NOMO-1 (cell line): ENCODE measurements around the gene HS6ST2.

Source experiments
- DNase-seq, 2 experiments: peaks; one replicate each; lab custom pipeline; 2025; ENCODE audit not compliant: unreplicated experiment in 2 of 2; lab: John Stamatoyannopoulos, UW

The HS6ST2 gene

GRCh38 chrX:132692066-132692465 lies 266.4 kb downstream of the HS6ST2 start:
- DNase-seq: peak in 1 of 2 experiments; percentile 5

GRCh38 chrX:132689612-132690563 lies 268.5 kb downstream of the HS6ST2 start:
- no peak for DNase-seq

- no peak for DNase-seq
Measured at GRCh38 chrX:132685276-132685675, 273.2 kb downstream of the HS6ST2 start.

GRCh38 chrX:132677233-132677716 lies 281.2 kb downstream of the HS6ST2 start:
- no peak for DNase-seq

- no peak for DNase-seq
Measured at GRCh38 chrX:132676561-132677186, 281.8 kb downstream of the HS6ST2 start.

GRCh38 chrX:132676102-132676501 lies 282.3 kb downstream of the HS6ST2 start:
- DNase-seq: no peak

GRCh38 chrX:132673331-132673730 lies 285.1 kb downstream of the HS6ST2 start:
- DNase-seq: no peak

- no peak for DNase-seq
Measured at GRCh38 chrX:132671229-132671641, 287.2 kb downstream of the HS6ST2 start.

DNA sequence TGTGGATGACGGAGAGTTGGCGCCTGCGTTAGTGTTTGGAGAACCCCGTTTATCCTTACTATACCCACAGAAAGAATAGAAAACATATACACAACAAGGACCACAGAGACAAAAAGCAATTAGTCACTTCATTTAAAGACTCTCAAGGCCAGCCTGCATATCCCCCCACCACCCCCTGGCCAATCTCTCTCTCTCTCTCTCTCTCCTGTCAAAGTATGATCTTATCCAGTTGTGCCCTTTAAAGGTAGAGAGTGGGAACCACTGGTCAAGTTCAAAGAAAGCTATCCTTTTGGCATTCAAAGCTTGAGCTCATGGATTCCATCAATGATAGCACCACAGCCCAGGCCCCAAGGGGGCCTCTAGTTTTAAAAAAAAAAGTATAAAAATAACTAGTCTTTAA lies 289.3 kb downstream of the HS6ST2 start:
- no peak for DNase-seq

- DNase-seq: no peak
Measured at GRCh38 chrX:132668178-132668577, 290.3 kb downstream of the HS6ST2 start.

GRCh38 chrX:132665676-132666075 lies 292.8 kb downstream of the HS6ST2 start:
- DNase-seq: no peak

DNA sequence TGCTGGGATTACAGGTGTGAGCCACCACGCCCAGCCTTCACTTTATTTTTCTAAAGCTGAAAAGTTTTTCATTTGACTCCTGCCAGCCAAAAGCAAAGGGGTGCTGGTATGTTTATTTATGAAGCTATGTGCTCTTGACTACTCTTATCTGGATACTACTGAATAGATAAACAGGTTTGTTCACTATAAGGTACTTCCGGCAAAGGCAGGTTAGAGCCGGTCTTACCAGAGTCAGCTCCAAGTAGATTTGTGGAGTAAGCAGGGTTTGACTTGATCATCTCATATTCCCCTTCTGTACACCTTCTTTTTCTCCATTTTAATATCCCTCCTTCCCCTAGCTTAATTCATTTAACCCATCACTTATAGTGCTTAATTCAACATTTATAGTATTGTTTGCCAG lies 294.2 kb downstream of the HS6ST2 start:
- DNase-seq: no peak

DNA sequence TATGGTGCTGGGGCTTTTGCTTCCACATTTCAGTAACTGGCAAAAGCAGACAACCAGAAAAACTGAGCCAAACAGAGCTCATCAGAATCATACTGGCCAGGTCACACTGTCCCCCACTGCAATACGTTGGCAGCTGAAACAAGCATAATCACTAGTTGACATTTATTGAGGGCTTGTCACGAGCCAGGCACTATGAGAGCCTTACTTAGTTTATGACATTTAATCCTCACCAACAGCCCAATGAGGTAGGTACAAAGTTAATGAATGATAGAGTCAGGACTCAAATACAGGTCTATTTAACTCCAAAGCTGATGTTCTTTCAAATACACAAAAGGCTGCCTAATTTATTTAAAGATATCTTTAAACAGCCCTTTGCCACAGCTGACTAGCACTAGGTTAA lies 295.6 kb downstream of the HS6ST2 start:
- DNase-seq: no peak

- DNase-seq: no peak
Measured at GRCh38 chrX:132657876-132658275, 300.6 kb downstream of the HS6ST2 start.

DNA sequence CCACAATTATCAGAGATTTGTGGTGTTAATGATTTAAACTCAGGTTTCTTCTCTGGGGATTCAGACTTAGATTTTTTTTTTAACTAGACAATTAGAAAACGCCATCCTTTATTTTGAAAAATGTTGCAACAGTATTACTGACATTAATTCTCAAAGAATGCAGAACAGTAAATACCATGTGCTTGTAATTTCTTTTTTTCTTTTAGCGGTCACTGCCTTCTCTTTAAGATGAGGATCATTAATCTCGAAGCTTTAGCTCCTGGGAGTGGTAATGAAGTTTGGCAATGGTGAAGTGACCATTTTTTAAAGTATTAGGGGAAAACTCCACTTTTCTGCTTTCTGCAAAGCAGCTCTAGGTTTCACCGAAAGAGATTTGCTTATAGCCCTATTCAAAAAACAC lies 305.6 kb downstream of the HS6ST2 start:
- no peak for DNase-seq

DNA sequence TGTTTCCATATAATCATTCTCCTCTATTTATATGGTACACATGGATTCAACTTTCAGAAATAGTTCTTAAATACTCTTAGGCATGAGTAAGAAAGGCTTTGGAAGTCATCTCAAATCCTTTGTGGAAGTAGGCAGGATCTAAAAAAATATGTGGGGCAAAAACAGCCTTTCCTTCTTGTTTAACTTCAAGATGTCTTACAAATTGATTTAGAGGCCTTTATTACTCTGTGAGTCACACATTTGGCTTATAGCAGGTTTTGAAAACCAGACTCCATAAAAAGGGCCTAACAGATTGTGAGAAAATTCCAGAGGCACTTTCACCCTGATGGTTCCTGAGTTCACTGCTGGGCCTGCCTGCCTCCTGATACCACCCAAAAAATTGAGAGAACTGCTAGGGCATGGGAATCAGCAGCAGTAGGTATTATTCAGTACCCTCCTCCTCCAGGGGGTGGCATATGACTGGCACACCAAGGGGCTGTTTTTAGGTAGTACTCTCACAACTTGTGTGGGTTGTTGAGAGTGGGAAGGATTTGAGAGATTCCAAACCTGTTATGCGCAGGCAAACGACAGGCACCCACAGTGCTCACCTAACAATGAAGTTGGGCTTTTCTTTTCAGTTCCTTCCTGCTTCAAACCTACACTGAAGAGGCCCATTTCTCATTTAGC lies 306.9 kb downstream of the HS6ST2 start:
- no peak for DNase-seq

- DNase-seq: no peak
Measured at GRCh38 chrX:132648895-132649294, 309.5 kb downstream of the HS6ST2 start.

GRCh38 chrX:132639446-132639845 lies 319.0 kb downstream of the HS6ST2 start:
- DNase-seq: no peak

- no peak for DNase-seq
Measured at GRCh38 chrX:132638313-132638712, 320.1 kb downstream of the HS6ST2 start.

DNA sequence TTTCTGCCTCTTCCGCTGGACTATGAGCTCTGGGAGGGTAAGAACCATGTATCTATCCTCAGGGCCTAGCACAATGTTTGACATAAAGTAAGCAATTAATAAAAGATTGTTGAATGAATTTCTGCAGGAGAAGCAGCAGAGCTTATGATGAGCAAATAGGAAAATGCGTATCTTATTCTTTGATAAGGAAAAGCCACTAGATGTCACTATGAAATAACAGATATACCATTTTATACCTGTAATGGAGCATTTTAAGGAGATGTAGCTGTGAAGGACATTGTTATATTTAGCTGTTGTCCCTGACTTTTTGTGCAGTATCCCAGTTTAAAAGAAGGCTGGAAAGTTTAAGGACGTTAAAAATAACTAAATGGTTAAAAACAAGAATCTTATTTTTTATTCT lies 322.3 kb downstream of the HS6ST2 start:
- DNase-seq: peak in 1 of 2 experiments; percentile 2

DNA sequence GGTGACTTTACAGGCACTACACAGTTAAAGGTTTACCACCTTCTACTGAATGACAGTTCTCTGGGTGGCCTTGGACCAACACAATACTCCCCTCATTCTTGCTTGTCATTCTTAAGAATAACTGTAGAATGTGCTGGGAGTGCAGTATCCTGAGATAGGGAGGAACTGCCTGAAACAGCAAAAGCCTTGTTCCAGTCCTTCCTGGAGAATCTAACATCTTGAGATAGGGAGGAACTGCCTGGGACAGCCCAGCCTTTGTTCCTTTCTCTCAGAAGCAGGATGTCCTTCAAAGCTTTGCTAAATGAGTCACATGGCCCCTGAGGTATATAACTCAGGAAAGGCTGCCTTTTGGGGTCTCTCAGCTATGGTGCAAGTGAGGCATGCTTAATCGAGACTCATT lies 323.9 kb downstream of the HS6ST2 start:
- DNase-seq: no peak
